H1 (cell line): Measurements from ENCODE around the gene NCKAP1. TPM values are rescaled to one million over a fixed set of nuclear protein-coding genes. Genes with fewer than 3 reads are reported as not detected.

ENCODE experiments used
- RXRA ChIP-seq: IDR thresholded peaks from 2 replicates; pipeline ENCODE4 v1.6.1; 2011; ENCODE audit warnings: low read depth, mild to moderate bottlenecking, low read length, moderate library complexity; ENCODE audit not compliant: insufficient read depth
- SAP30 ChIP-seq: fragments of 300-600 bp; sonication (generic); IDR thresholded peaks from 2 replicates; pipeline ENCODE4 v1.7.1; 2012; ENCODE audit warnings: low read length, moderate library complexity, mild to moderate bottlenecking, inconsistent platforms; ENCODE audit not compliant: insufficient read depth, insufficient replicate concordance
- polyA plus RNA-seq, 7 experiments: library from polyadenylated mRNA; depleted of rRNA in 3 of 7; stranded (reverse) in 5 of 7; unstranded in 2 of 7; fragments of >200 nt in 5 of 7; fragments of 200-250 nt in 2 of 7; gene quantifications; 1 replicate in 5 of 7; 2 replicates in 1 of 7; 4 replicates in 1 of 7; pipeline versions ENCODE4 v1.2.1 to v1.2.3, GENCODE V29; 2011 to 2013; ENCODE audit warnings: missing spikeins in 2 of 7, mixed read lengths in 2 of 7
- total RNA-seq: library from RNA; stranded (reverse); fragmentation: NEBNext Ultra II Directional; extraction: Animal tissue kit (Norgen Biotek cat#: 25700); gene quantifications from 2 replicates; pipeline ENCODE4 v1.2.1, GENCODE V29; 2021

The NCKAP1 gene
- total and polyA plus RNA-seq, 2 of the 8 experiments (the other 6 are each of a cell fraction or from before 2014, with no cell fraction given): 90.8 to 173 TPM

- TF ChIP-seq SAP30 (no peak), RXRA (no peak)
These were observed 134.7 kb downstream of the NCKAP1 start (continued) for GRCh38 chr2:182903566-182903965.
